SK-N-SH treated with all-trans-retinoic acid at 6 μM for 48 hours (cell line): ENCODE measurements around the gene GPATCH2L.

ENCODE experiments used
- ATAC-seq: fragments of 200-7000 bp; cut with Tn5 transposase; 3 replicates; pipeline ENCODE4 v1.9.1; 2020; ENCODE audit warnings: mild to moderate bottlenecking, moderate library complexity
- ARNTL ChIP-seq: fragments of 450-650 bp; formaldehyde crosslinking; IDR thresholded peaks from 2 replicates; pipeline ENCODE4 v1.5.0; 2020; ENCODE audit warnings: low read depth, mild to moderate bottlenecking, moderate library complexity, borderline replicate concordance
- BACH2 ChIP-seq: fragments of 250-450 bp; sonication (Bioruptor Pico); IDR thresholded peaks from 2 replicates; pipeline ENCODE4 v1.9.0; 2021; ENCODE audit warnings: mild to moderate bottlenecking, borderline replicate concordance
- CREB5 ChIP-seq: fragments of 250-450 bp; sonication (Bioruptor Pico); IDR thresholded peaks from 2 replicates; pipeline ENCODE4 v1.5.1; 2020; ENCODE audit warnings: low read depth, mild to moderate bottlenecking, moderate library complexity
- CSDC2 ChIP-seq: fragments of 250-450 bp; sonication (Bioruptor Pico); IDR thresholded peaks from 2 replicates; pipeline ENCODE4 v1.5.0; 2020; ENCODE audit warnings: mild to moderate bottlenecking, moderate library complexity
- CSRNP3 ChIP-seq: fragments of 250-450 bp; sonication (Bioruptor Pico); IDR thresholded peaks from 2 replicates; pipeline ENCODE4 v1.5.1; 2021; ENCODE audit warnings: mild to moderate bottlenecking, moderate library complexity
- ESRRG ChIP-seq: fragments of 250-450 bp; sonication (Bioruptor Pico); IDR thresholded peaks from 2 replicates; pipeline ENCODE4 v1.6.1; 2021; ENCODE audit warnings: mild to moderate bottlenecking
- GLIS3 ChIP-seq: fragments of 250-450 bp; sonication (Bioruptor Pico); IDR thresholded peaks from 2 replicates; pipeline ENCODE4 v1.5.0; 2020; ENCODE audit warnings: mild to moderate bottlenecking, moderate library complexity
- ISL1 ChIP-seq: fragments of 250-450 bp; sonication (Bioruptor Pico); IDR thresholded peaks from 2 replicates; pipeline ENCODE4 v2.1.2; 2022; ENCODE audit warnings: mild to moderate bottlenecking, moderate library complexity
- OSR1 ChIP-seq: fragments of 250-450 bp; sonication (Bioruptor Pico); IDR thresholded peaks from 2 replicates; pipeline ENCODE4 v1.8.0; 2022; ENCODE audit warnings: moderate library complexity, mild to moderate bottlenecking, inconsistent platforms
- PATZ1 ChIP-seq: fragments of 250-450 bp; sonication (Bioruptor Pico); IDR thresholded peaks from 2 replicates; pipeline ENCODE4 v1.8.0; 2020; ENCODE audit warnings: mild to moderate bottlenecking, moderate library complexity, borderline replicate concordance
- PPARA ChIP-seq: fragments of 250-450 bp; sonication (Bioruptor Pico); IDR thresholded peaks from 2 replicates; pipeline ENCODE4 v1.5.0; 2020; ENCODE audit warnings: mild to moderate bottlenecking, borderline replicate concordance
- RARB ChIP-seq: fragments of 250-450 bp; sonication (Bioruptor Pico); IDR thresholded peaks from 2 replicates; pipeline ENCODE4 v1.8.0; 2021; ENCODE audit warnings: mild to moderate bottlenecking, moderate library complexity
- SNAI2 ChIP-seq: fragments of 250-450 bp; sonication (Bioruptor Pico); IDR thresholded peaks from 2 replicates; pipeline ENCODE4 v1.5.0; 2020; ENCODE audit warnings: mild to moderate bottlenecking, moderate library complexity
- TOX ChIP-seq: fragments of 250-450 bp; sonication (Bioruptor Pico); IDR thresholded peaks from 2 replicates; pipeline ENCODE4 v1.8.0; 2021; ENCODE audit warnings: mild to moderate bottlenecking, moderate library complexity, borderline replicate concordance
- TSHZ2 ChIP-seq: fragments of 250-450 bp; sonication (Bioruptor Pico); IDR thresholded peaks from 2 replicates; pipeline ENCODE4 v1.5.0; 2020; ENCODE audit warnings: mild to moderate bottlenecking, moderate library complexity
- ZC3H10 ChIP-seq: fragments of 250-450 bp; sonication (Bioruptor Pico); IDR thresholded peaks from 2 replicates; pipeline ENCODE4 v1.5.1; 2021; ENCODE audit warnings: mild to moderate bottlenecking, moderate library complexity
- ZFP3 ChIP-seq: fragments of 250-450 bp; sonication (Bioruptor Pico); IDR thresholded peaks from 2 replicates; pipeline ENCODE4 v1.5.0; 2020; ENCODE audit warnings: mild to moderate bottlenecking, moderate library complexity
- ZFP30 ChIP-seq: fragments of 450-650 bp; formaldehyde crosslinking; IDR thresholded peaks from 2 replicates; pipeline ENCODE4 v1.5.0; 2022; ENCODE audit warnings: mild to moderate bottlenecking, moderate library complexity
- ZNF565 ChIP-seq: fragments of 450-650 bp; formaldehyde crosslinking; conservative IDR thresholded peaks from 2 replicates; pipeline ENCODE4 v1.5.0; 2020; ENCODE audit warnings: low read depth, mild to moderate bottlenecking, moderate library complexity
- ZNF70 ChIP-seq: fragments of 450-650 bp; formaldehyde crosslinking; IDR thresholded peaks from 2 replicates; pipeline ENCODE4 v1.5.0; 2020; ENCODE audit warnings: mild to moderate bottlenecking, moderate library complexity
- ZNF8 ChIP-seq: fragments of 450-650 bp; formaldehyde crosslinking; IDR thresholded peaks from 2 replicates; pipeline ENCODE4 v1.5.0; 2020; ENCODE audit warnings: mild to moderate bottlenecking, moderate library complexity

Gene GPATCH2L

GRCh38 chr14:76125511-76125910 lies 26.2 kb upstream of the GPATCH2L start:
- no peak for ATAC-seq
- TF ChIP-seq PPARA (CRISPR knock-in tag) (no peak), ZNF565 (CRISPR knock-in tag) (no peak), SNAI2 (CRISPR knock-in tag) (no peak), GLIS3 (no peak), ZNF8 (CRISPR knock-in tag) (no peak), ESRRG (CRISPR knock-in tag) (no peak), ZFP30 (CRISPR knock-in tag) (no peak), PATZ1 (no peak)

- TF ChIP-seq PPARA (CRISPR knock-in tag) (no peak), PATZ1 (no peak), ZNF565 (CRISPR knock-in tag) (no peak), CSRNP3 (CRISPR knock-in tag) (no peak), ISL1 (CRISPR knock-in tag) (no peak), CSDC2 (CRISPR knock-in tag) (no peak), RARB (no peak), ZFP3 (CRISPR knock-in tag) (no peak), ZC3H10 (CRISPR knock-in tag) (no peak), ZFP30 (CRISPR knock-in tag) (no peak), TSHZ2 (CRISPR knock-in tag) (no peak), CREB5 (CRISPR knock-in tag) (no peak), ZNF70 (CRISPR knock-in tag) (no peak), ESRRG (CRISPR knock-in tag) (no peak), TOX (CRISPR knock-in tag) (no peak), BACH2 (CRISPR knock-in tag) (no peak), GLIS3 (no peak)
- no peak for ATAC-seq
Measured at GRCh38 chr14:76126076-76126475, 25.6 kb upstream of the GPATCH2L start.

- ATAC-seq = no peak
- TF ChIP-seq TOX (CRISPR knock-in tag) (no peak), ZNF8 (CRISPR knock-in tag) (no peak), RARB (no peak), CREB5 (CRISPR knock-in tag) (no peak), OSR1 (CRISPR knock-in tag) (no peak), ZFP30 (CRISPR knock-in tag) (no peak), PPARA (CRISPR knock-in tag) (no peak), ARNTL (CRISPR knock-in tag) (no peak), PATZ1 (no peak), ZFP3 (CRISPR knock-in tag) (no peak), BACH2 (CRISPR knock-in tag) (no peak), ZC3H10 (CRISPR knock-in tag) (no peak)
Measured at GRCh38 chr14:76129851-76130576, 21.7 kb upstream of the GPATCH2L start.
